ENCODE data around the gene XRCC4. TPM values are rescaled to one million over a fixed set of nuclear protein-coding genes. Genes with fewer than 3 reads are reported as not detected.

The XRCC4 gene
- total and polyA plus RNA-seq, 2 of the 8 experiments (the other 6 are each of a cell fraction or from before 2014, with no cell fraction given) = 3.0 to 8.3 TPM

GRCh38 chr5:83220331-83220730, 143.0 kb downstream of the XRCC4 start:
- H3K4me2 ChIP-seq (ENCODE audit: insufficient read depth in 1 of 2, low read depth in 2 of 2, low read length in 2 of 2) = no peak overlapping the region
- TF ChIP-seq POLR2AphosphoS5 (IDR thresholded peaks at IDR 0.05; ENCODE audit: low read depth, low read length) = no peak
- no peak for TF ChIP-seq PHF8 (conservative IDR thresholded peaks at IDR 0.05; ENCODE audit: low read depth, low read length)
- TF ChIP-seq CTCF (IDR thresholded peaks at IDR 0.05; ENCODE audit: control extremely low read depth in 1 of 3, insufficient read depth in 1 of 3, low read depth in 1 of 3, low read length in 3 of 3) = no peak

More at GRCh38 chr5:83220331-83220730, 143.0 kb downstream of the XRCC4 start:
- Histone ChIP-seq H2BK5ac (ENCODE audit: low read depth, low read length) (no peak overlapping the region), H3K9me3 (ENCODE audit: insufficient read depth in 2 of 2, low read depth in 1 of 2, low read length in 1 of 2) (no peaks in the 10 kb centered on the region), H3K4ac (replicated peaks; ENCODE audit: insufficient read length, low read depth, low read length) (no peak overlapping the region), H3K27me3 (replicated peaks in 1 of 4; ENCODE audit: control insufficient read depth in 3 of 4, extremely low read depth in 1 of 4, insufficient read depth in 3 of 4, low read length in 3 of 4) (no peaks in the 10 kb centered on the region), H3K27ac (ENCODE audit: low read depth, low read length) (no peak overlapping the region), H3K36me3 (ENCODE audit: control insufficient read depth in 2 of 4, insufficient read depth in 4 of 4, low read length in 3 of 4) (no peaks in the 10 kb centered on the region), H4K5ac (ENCODE audit: insufficient read length, low read depth, low read length) (no peak overlapping the region), H3K18ac (ENCODE audit: extremely low read depth, low read length) (no peak overlapping the region), H3K79me1 (ENCODE audit: low read depth, low read length) (no peaks in the 10 kb centered on the region), H3K9ac (replicated peaks in 1 of 4; ENCODE audit: extremely low read depth in 1 of 4, low read depth in 3 of 4, low read length in 3 of 4) (no peak overlapping the region), H2BK12ac (ENCODE audit: low read depth, low read length) (no peak overlapping the region), H2BK20ac (ENCODE audit: low read length) (no peak overlapping the region), H3K4me1 (replicated peaks in 1 of 4; ENCODE audit: control insufficient read depth in 3 of 4, insufficient read depth in 4 of 4, low read length in 3 of 4) (peaks cover 0 to 3% (median 0%) of the 10 kb centered on the region in 4 experiments; a peak in 1 of 7 replicates), H2BK120ac (replicated peaks; ENCODE audit: low read depth, low read length) (no peak overlapping the region), H4K91ac (replicated peaks; ENCODE audit: insufficient read length, low read length) (no peak overlapping the region), H3K23me2 (ENCODE audit: low read depth, low read length) (no peaks in the 10 kb centered on the region), H4K20me1 (replicated peaks in 1 of 2; ENCODE audit: control insufficient read depth in 1 of 2, insufficient read depth in 2 of 2, low read length in 2 of 2) (no peaks in the 10 kb centered on the region), H3K14ac (ENCODE audit: insufficient read length) (no peak overlapping the region), H2AK5ac (ENCODE audit: low read depth, low read length) (no peak overlapping the region), H3K4me3 (ENCODE audit: extremely low read depth in 1 of 4, insufficient read depth in 2 of 4, low read depth in 3 of 4, low read length in 4 of 4) (no peak overlapping the region), H2BK15ac (ENCODE audit: low read length) (no peak overlapping the region), H2AFZ (ENCODE audit: low read length) (no peak overlapping the region), H4K8ac (ENCODE audit: extremely low read depth, insufficient read depth, low read length) (no peak overlapping the region), H3K79me2 (ENCODE audit: control insufficient read depth in 1 of 2, insufficient read depth in 2 of 2, low read length in 2 of 2) (no peaks in the 10 kb centered on the region), H3K23ac (ENCODE audit: insufficient read length) (no peak overlapping the region), H3K56ac (replicated peaks; ENCODE audit: insufficient read length, low read depth, low read length) (no peak overlapping the region)
- CTCF ChIA-PET (ENCODE audit: partially characterized antibody) = interaction anchor here (1.0 to 1.2 kb wide), 2 partner anchors 19 to 210 kb away, joined by 3 to 4 read pairs; no protein-coding TSS in a partner anchor
- DNase-seq (ENCODE audit: low read depth in 1 of 2, low spot score in 2 of 2) (no peak), FAIRE-seq (no peak)
- 88% methylated on average over 3 of the region's 3 CpGs; no CpG with 5 or more reads in 1 of the 2 experiments for WGBS, 2 experiments (ENCODE audit: extremely low coverage in 1 of 2, insufficient coverage in 1 of 2, insufficient read length in 1 of 2, insufficient replicate concordance in 2 of 2, low coverage in 1 of 2, low lambda C conversion rate in 2 of 2, missing lambda C conversion rate in 1 of 2)
- POLR2A ChIA-PET (ENCODE audit: partially characterized antibody) = no interaction called here
